GM20431 (cell line): ENCODE results near the gene CCND1.

Experiments
- in situ Hi-C: fragments of 300-500 bp; cut with MseI, MboI; formaldehyde crosslinking; loops from one replicate; pipeline ENCODE4 v1.15.0; 2020; ENCODE audit warnings: low sequenced_read_pairs; ENCODE audit not compliant: unreplicated experiment

CCND1 gene

GRCh38 chr11:69649576-69649900, 8.6 kb downstream of the CCND1 start:
- in situ Hi-C loops: loop anchor here (25.0 kb wide), 1 partner anchor 362 kb away; the partner anchor contains the start of gene MYEOV

GRCh38 chr11:69650081-69650831, 9.3 kb downstream of the CCND1 start:
- in situ Hi-C loops: no loop called here

GRCh38 chr11:69650832-69651344, 9.9 kb downstream of the CCND1 start:
- in situ Hi-C loops: no loop called here

GRCh38 chr11:69651834-69652620, 11.1 kb downstream of the CCND1 start:
- in situ Hi-C loops: no loop called here

- in situ Hi-C loops: no loop called here
These were observed 12.0 kb downstream of the CCND1 start for GRCh38 chr11:69652999-69653398.

- in situ Hi-C loops: no loop called here
These were observed 12.5 kb downstream of the CCND1 start for GRCh38 chr11:69653406-69653960.

- in situ Hi-C loops: no loop called here
These were observed 13.2 kb downstream of the CCND1 start for GRCh38 chr11:69654001-69654659.

- in situ Hi-C loops: no loop called here
These were observed 13.9 kb downstream of the CCND1 start for GRCh38 chr11:69654660-69655478.

GRCh38 chr11:69655479-69656428, 14.8 kb downstream of the CCND1 start:
- in situ Hi-C loops: no loop called here

- in situ Hi-C loops: no loop called here
These were observed 15.8 kb downstream of the CCND1 start for GRCh38 chr11:69656536-69657455.

- in situ Hi-C loops: no loop called here
These were observed 16.5 kb downstream of the CCND1 start for GRCh38 chr11:69657456-69657910.

GRCh38 chr11:69657911-69658625, 17.1 kb downstream of the CCND1 start:
- in situ Hi-C loops: no loop called here

GRCh38 chr11:69658626-69659450, 17.9 kb downstream of the CCND1 start:
- in situ Hi-C loops: no loop called here

GRCh38 chr11:69659591-69659990, 18.6 kb downstream of the CCND1 start:
- in situ Hi-C loops: no loop called here

- in situ Hi-C loops: no loop called here
These were observed 19.1 kb downstream of the CCND1 start for GRCh38 chr11:69660001-69660500.

- in situ Hi-C loops: no loop called here
These were observed 20.4 kb downstream of the CCND1 start for GRCh38 chr11:69661413-69661715.
